ENCODE data around the gene MDFIC.

MDFIC gene

GRCh38 chr7:114956702-114957101 is 34.8 kb downstream of the MDFIC start:
- H3K79me2 ChIP-seq (ENCODE audit: low read length), result peaks cover 95% of the 10 kb centered on the region
- no peaks in the 10 kb centered on the region; the same call in 1 of the 2 replicates for H3K36me3 ChIP-seq (replicated peaks; ENCODE audit: insufficient read depth, low read length)
- H3K27ac ChIP-seq (ENCODE audit: low read length), result no peak overlapping the region; the same call in 1 of the 2 replicates
- H3K9ac ChIP-seq (ENCODE audit: low read length), result no peak overlapping the region
- no peaks in the 10 kb centered on the region for H3K27me3 ChIP-seq (replicated peaks; ENCODE audit: insufficient read depth, low read length)
- H3K4me3 ChIP-seq (ENCODE audit: low read length), result no peak overlapping the region
- peaks cover 23% of the 10 kb centered on the region for H3K4me1 ChIP-seq (ENCODE audit: low read length)
- no peaks in the 10 kb centered on the region for H3K9me2 ChIP-seq (replicated peaks; ENCODE audit: insufficient read depth, low read length)
- no peak for TF ChIP-seq CTCF (IDR thresholded peaks at IDR 0.05; ENCODE audit: low read length)
- TF ChIP-seq EZH2 (optimal IDR thresholded peaks at IDR 0.05; ENCODE audit: low read depth, low read length), result no peak
- TF ChIP-seq EZH2phosphoT487 (IDR thresholded peaks at IDR 0.05; ENCODE audit: low read length), result no peak
- H4K20me1 ChIP-seq (ENCODE audit: insufficient read depth, low read length), result no peaks in the 10 kb centered on the region
- peaks cover 9% of the 10 kb centered on the region; the same call in 1 of the 2 replicates for H3F3A ChIP-seq (ENCODE audit: insufficient read depth, low read length)
- no peak for DNase-seq
- peak overlapping the region; percentile 48 for H3K4me2 ChIP-seq (ENCODE audit: low read depth, low read length)
- no peak overlapping the region for H2AFZ ChIP-seq (ENCODE audit: low read length)
- no peaks in the 10 kb centered on the region for H3K9me3 ChIP-seq (replicated peaks; ENCODE audit: insufficient read depth, low read length)

GRCh38 chr7:114957444-114957843 is 35.5 kb downstream of the MDFIC start:
- Histone ChIP-seq H3K9ac (ENCODE audit: low read length) (no peak overlapping the region), H4K20me1 (ENCODE audit: insufficient read depth, low read length) (no peaks in the 10 kb centered on the region), H3K4me1 (ENCODE audit: low read length) (peaks cover 24% of the 10 kb centered on the region), H3K27ac (ENCODE audit: low read length) (peak overlapping the region; percentile 4; the same call in 1 of the 2 replicates), H3K27me3 (replicated peaks; ENCODE audit: insufficient read depth, low read length) (no peaks in the 10 kb centered on the region), H3K9me2 (replicated peaks; ENCODE audit: insufficient read depth, low read length) (no peaks in the 10 kb centered on the region), H3F3A (ENCODE audit: insufficient read depth, low read length) (peaks cover 9% of the 10 kb centered on the region; the same call in 1 of the 2 replicates), H2AFZ (ENCODE audit: low read length) (no peak overlapping the region), H3K4me2 (ENCODE audit: low read depth, low read length) (peak overlapping the region; percentile 48), H3K79me2 (ENCODE audit: low read length) (peaks cover 95% of the 10 kb centered on the region), H3K4me3 (ENCODE audit: low read length) (no peak overlapping the region), H3K36me3 (replicated peaks; ENCODE audit: insufficient read depth, low read length) (no peaks in the 10 kb centered on the region; the same call in 1 of the 2 replicates), H3K9me3 (replicated peaks; ENCODE audit: insufficient read depth, low read length) (no peaks in the 10 kb centered on the region)
- peak; percentile 63 for DNase-seq
- TF ChIP-seq EZH2 (optimal IDR thresholded peaks at IDR 0.05; ENCODE audit: low read depth, low read length), result no peak
- no peak for TF ChIP-seq EZH2phosphoT487 (IDR thresholded peaks at IDR 0.05; ENCODE audit: low read length)
- no peak for TF ChIP-seq CTCF (IDR thresholded peaks at IDR 0.05; ENCODE audit: low read length)

GRCh38 chr7:114959931-114960330 is 38.0 kb downstream of the MDFIC start:
- Histone ChIP-seq H3K4me2 (ENCODE audit: low read depth, low read length) (no peak overlapping the region), H3K9me2 (replicated peaks; ENCODE audit: insufficient read depth, low read length) (no peaks in the 10 kb centered on the region)

More at GRCh38 chr7:114959931-114960330, 38.0 kb downstream of the MDFIC start:
- H4K20me1 ChIP-seq (ENCODE audit: insufficient read depth, low read length), result no peaks in the 10 kb centered on the region
- H3K4me3 ChIP-seq (ENCODE audit: low read length), result no peak overlapping the region
- H2AFZ ChIP-seq (ENCODE audit: low read length), result no peak overlapping the region
- no peak for DNase-seq
- TF ChIP-seq EZH2 (optimal IDR thresholded peaks at IDR 0.05; ENCODE audit: low read depth, low read length), result no peak
- TF ChIP-seq EZH2phosphoT487 (IDR thresholded peaks at IDR 0.05; ENCODE audit: low read length), result no peak
- TF ChIP-seq CTCF (IDR thresholded peaks at IDR 0.05; ENCODE audit: low read length), result no peak
- H3K4me1 ChIP-seq (ENCODE audit: low read length), result peaks cover 26% of the 10 kb centered on the region
- H3K79me2 ChIP-seq (ENCODE audit: low read length), result peaks cover 97% of the 10 kb centered on the region
- H3K36me3 ChIP-seq (replicated peaks; ENCODE audit: insufficient read depth, low read length), result no peaks in the 10 kb centered on the region; the same call in 1 of the 2 replicates
- H3K9me3 ChIP-seq (replicated peaks; ENCODE audit: insufficient read depth, low read length), result no peaks in the 10 kb centered on the region
- peaks cover 9% of the 10 kb centered on the region; the same call in 1 of the 2 replicates for H3F3A ChIP-seq (ENCODE audit: insufficient read depth, low read length)
- H3K27me3 ChIP-seq (replicated peaks; ENCODE audit: insufficient read depth, low read length), result no peaks in the 10 kb centered on the region
- no peak overlapping the region for H3K27ac ChIP-seq (ENCODE audit: low read length)
- H3K9ac ChIP-seq (ENCODE audit: low read length), result no peak overlapping the region

Measured in MM.1S (cell line).